Measurements from ENCODE around the gene ZNF593OS.
A peak's percentile ranks its signal among the peaks of the same experiment; 100 is the strongest.

ZNF593OS gene

GRCh38 chr1:26158908-26159742 is 12.5 kb downstream of the ZNF593OS start, which contains the start of gene FAM110D:
Gene FAM110D, plus strand, starts transcription at chr1:26159079. Its CDS starts 2,213 bp downstream, at chr1:26161292.
- DNase-seq (ENCODE audit: low read depth), result no peak

DNA sequence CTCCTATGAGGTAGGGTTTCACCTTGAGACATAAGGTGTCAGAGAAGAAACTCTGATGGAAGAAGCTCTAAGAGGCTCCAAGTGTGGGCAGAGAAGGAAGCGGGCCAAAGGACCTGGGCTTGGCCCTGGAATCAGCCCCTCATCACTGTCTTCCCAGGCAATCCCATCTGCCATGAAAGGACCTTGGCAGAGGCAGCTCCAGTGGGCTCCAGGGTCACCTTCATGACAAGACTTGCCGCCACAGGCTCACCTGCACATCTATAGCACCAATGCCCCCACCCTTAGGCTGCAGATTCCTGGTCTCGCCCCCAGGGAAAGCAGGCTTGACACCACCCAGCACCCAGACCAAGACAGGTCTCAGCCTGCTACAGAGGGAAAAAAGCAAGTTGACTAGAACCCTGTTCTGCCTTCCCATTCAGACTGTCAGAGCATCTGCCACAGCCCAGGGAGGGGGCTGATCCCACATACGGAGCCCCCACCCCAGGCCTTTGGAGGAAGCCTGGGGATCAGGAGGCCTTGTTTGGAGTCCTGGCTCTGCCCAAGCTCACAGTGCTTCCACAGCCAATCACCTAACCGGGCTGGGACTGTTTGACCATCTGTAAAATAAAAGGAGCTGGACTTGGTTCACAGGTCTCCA is 13.2 kb downstream of the ZNF593OS start:
- no peak for DNase-seq (ENCODE audit: low read depth)

DNA sequence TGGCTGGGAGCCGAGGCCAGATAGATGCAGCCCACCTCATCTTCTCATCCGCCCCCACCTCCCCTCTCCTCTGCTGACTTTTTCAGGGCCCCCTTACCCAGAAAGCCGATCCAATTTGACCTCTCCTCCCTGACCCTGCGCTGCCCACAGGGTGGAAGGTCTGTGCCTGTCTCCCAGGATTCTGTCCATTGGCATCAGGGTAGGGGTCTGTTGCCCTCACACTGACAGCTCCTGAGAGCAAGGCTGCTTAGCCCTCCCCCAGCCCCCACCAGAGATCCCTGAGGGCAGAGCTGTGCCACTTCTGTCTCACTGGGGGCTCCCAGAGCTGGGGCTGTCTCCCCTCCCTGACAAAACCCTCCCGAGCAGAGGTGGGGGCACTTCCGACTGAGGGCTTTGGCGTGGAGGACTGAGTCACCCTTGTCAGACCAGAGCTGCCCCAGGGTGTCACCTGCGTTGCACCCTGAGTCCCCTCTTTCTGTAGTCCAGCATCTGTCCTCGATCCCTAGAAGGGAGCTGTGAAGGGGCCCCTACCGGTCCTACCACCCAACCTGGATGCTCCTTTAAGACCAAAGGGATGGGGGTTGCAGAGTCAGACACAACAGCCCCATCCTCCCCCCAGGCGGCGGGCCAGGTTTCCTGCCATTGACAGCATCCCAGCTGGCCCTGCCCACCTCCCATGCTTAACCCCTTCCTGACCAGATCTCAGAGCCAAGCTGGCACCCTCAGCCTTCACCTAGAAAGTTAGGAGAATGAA is 15.2 kb downstream of the ZNF593OS start:
- no peak for DNase-seq (ENCODE audit: low read depth)

DNA sequence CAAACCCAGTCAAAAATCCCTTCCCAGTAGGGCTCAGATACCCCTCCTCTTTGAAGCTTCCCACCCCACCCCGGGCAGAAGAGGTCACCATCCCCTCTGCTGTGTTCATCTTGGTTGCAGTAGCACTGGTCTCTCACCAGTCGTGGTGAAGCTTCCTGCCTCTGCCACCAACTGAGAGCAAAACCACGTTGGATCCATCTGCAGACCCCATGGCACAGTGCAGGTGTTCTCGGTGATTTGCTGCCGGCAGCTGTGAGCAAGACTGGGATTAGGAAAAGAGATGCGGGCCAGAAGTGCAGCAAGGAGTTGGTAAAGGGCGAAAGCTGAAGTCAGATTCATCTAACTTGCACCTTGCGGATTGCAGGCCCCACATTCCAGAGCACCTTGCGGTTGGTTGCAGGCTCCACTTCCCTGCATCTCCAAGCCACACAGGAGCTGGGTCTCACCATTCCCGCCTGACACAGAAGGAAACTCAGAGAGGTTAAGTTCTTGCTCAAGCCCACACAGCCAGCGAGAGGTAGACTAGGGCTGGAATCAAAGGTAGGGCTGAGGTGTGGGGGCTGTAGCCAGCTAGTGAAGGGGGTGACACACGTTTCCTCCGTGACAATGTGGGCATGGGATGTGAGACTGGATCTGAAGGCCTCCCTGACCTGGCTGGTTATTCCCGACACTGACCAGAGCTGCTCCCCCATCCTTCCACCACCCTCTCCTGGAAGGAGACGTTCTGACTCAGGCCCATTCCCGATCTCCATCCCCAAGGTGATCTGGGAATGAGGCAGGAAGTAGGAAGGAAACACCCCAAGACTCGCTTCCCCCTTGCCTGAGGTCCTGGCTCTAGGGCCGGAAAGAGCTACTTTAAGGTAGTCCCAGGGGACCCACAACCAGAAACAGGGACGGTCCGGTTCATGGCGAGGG is 16.0 kb downstream of the ZNF593OS start:
- no peak for DNase-seq (ENCODE audit: low read depth)

DNA sequence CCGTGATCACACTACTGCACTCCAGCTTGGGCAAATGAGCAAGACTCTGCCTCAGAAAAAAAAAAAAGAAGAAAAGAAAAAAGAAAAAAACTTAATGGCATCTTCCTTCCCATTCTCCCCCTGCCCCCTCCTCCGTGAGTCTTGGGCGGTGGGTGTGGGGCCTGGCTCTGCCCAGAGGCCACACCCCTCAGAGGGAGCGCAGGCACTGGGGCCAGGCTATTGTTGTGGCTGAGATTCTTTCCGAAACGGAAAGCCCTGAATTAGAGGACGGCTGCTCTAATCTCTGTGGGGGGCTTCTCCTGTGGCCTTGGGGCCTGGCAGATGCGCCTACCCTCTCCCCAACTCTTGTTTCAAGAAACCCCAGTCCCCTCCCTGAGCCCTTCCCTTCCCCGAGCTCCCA is 16.9 kb downstream of the ZNF593OS start:
- DNase-seq (ENCODE audit: low read depth), result no peak

DNA sequence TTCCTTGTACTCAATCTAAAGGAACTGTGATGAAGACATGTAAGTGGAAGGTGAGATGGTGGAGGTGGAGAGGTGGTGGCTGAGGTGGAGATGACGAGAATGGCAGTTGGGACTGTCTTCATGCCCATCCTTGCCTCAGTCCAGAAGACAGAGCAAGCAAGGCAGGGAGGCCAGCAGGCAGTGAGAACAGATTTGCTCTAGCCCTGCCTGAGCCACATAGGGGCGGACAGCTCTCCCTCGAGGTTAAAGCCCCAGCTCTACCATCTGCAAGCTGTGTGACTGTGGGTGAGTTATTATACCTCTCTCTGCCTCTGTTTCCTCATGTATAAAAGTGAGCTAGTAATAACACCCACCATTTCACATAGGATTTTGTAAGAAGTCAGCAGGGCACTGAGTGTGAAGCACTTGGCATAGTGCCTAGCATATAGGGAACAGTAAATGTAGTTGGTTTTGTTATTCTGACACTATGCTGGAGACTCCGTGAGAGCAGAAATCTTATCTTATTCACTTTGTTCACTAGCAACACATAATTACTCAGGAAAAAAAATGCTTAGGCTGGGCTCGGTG is 17.6 kb downstream of the ZNF593OS start:
- DNase-seq (ENCODE audit: low read depth), result no peak

GRCh38 chr1:26148887-26149286 is 22.7 kb downstream of the ZNF593OS start:
- no peak for DNase-seq (ENCODE audit: low read depth)

DNA sequence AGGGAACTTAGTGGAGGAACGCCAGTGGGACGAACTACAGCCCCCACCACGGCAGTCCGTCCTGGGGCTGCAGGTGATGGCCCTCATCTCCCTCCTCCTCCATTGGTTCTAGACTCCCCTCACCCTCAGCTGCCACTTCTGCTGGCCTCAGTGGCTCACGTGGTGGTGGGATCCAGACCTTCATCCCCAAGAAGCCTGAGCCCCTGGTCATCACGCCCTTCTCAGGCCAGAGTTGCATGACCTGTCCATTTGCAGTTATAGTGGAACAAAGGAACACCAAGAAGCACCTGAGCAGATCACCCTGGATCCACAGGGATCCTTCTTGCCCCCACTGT is 25.7 kb downstream of the ZNF593OS start:
- DNase-seq (ENCODE audit: low read depth), result no peak

DNA sequence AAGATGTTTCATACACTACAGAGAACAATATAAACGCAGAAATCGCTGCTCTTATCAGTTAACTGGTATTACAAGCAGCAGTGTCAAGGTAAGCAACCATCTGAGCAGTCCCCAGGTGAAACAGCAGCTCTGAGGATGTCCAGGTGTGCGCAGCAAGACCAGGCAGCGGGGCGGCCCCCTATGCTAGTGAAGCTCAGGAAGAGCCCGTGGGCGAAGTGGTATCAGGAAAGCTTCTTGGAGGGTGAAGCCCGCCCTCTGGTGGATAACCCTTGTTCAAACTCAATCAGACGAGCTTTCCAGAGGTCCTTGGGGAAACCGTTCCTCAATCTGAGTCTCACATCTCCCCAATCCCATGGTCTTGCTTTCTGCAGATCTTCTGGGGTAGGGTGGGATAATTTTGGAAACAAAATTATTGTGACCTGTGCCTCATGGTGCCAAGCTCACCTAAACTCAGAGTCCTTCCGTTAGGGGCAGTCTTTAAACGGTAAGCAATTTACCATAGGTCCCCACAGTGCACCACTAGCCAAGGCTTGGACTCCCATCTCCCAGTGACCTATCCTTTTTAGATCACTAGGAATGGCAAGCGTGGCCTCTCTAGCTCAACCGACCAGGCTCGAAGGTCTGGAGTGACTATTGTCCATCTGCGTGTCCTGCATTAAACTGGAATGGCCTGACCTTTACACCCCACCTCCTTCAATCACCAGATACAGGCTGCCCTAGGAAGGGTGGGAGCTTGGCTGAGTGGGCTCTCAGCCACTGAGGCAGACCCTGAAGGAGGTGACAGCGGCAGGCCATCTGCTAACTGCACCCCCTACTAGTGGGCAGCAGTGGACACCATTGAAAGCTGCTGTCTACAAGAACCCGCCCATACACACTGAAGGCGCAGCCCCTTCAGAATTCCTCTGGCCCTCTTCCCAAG is 26.3 kb downstream of the ZNF593OS start:
- DNase-seq (ENCODE audit: low read depth), result peak; percentile 60

- DNase-seq (ENCODE audit: low read depth), result no peak
These were observed 29.5 kb downstream of the ZNF593OS start for GRCh38 chr1:26142159-26142558.

DNA sequence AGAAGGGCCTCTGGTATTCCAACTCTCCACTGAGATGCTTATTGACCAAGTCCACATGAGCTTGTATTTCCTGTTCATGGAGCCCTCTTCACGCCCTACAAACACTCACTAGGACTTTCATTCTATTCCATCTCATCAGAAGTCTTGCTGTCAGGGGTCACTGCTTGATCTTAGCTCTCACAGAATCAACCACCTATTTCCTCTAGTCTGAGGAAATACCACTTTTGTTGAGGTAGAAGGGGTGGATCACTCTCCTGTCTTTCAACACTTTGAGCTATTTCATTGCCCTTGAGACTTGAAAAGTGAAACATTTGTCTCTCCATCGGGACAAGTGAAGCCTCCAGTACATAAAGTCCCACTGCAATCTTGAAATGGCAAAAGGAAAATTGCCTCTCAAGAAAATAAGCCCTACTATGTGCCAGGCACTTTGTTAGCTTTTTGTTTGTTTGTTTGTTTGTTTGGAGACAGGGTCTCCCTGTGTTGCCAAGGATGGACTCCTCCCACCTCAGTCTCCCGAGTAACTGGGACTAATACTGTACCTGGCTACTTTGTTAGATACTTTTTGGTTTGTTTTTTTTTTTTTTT is 32.6 kb downstream of the ZNF593OS start:
- DNase-seq (ENCODE audit: low read depth), result no peak

GRCh38 chr1:26134466-26134865 is 37.2 kb downstream of the ZNF593OS start:
- no peak for DNase-seq (ENCODE audit: low read depth)

DNA sequence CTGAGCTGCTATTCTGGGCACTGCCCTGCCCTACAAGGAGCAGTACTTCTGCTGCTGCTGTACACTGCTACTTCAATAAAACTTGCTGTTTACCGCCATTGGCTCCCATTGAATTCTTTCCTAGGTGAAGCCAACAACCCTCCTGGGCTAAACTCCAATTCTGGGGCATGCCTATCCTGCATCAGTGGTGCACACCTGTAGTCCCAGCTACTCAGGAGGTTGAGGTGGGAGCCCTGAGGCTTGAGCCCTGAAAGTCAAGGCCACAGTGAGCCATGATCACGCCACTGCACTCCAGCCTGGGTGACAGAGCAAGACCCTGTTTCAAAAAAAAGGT is 38.8 kb downstream of the ZNF593OS start:
- no peak for DNase-seq (ENCODE audit: low read depth)

DNA sequence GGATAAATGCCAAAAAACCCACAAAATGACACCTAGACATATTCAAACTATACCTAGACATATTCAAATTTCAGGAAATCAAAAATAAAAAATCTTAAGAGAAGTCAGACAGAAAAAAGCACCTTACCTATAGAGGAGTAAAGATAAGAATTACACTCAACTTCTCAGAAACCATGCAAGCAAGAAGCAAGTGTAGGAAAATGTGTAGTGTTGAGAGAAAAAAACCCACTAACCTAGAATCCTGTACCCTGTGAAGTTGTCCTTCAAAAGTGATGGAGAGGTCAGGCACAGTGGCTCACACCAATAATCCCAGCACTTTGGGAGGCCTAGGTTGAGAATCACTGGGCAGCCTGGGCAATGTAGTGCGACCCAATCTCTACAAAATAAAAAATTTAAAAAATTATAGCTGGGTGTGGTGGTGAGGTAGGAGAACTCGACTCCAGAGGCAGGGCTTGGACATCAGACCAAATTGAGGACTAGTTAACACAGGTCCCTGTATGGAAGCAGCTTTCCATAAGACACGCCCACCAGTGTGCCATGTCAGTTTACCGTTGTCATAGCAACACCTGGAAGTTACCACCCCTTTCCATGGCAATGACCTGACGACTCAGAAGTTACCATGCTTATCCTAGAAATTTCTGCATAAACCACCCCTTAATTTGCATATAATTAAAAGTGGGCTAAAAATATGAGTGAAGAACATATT is 39.4 kb downstream of the ZNF593OS start:
- DNase-seq (ENCODE audit: low read depth), result no peak

- no peak for DNase-seq (ENCODE audit: low read depth)
These were observed 40.9 kb downstream of the ZNF593OS start for GRCh38 chr1:26130695-26131094.

GRCh38 chr1:26129778-26130177 is 41.9 kb downstream of the ZNF593OS start:
- DNase-seq (ENCODE audit: low read depth), result no peak

- no peak for DNase-seq (ENCODE audit: low read depth)
These were observed 44.1 kb downstream of the ZNF593OS start for GRCh38 chr1:26127235-26128163.

GRCh38 chr1:26126321-26127084 is 45.1 kb downstream of the ZNF593OS start:
- DNase-seq (ENCODE audit: low read depth), result peak; percentile 84

All from CMK (cell line).